ENCODE measurements around the gene MAST4. TPM values are rescaled to one million over a fixed set of nuclear protein-coding genes. Genes with fewer than 3 reads are reported as not detected.

MAST4 gene
- polyA plus RNA-seq, 1 donor from 2014 or later: 11.8 TPM

GRCh38 chr5:67081261-67081660 lies 485.1 kb downstream of the MAST4 start:
- Mint-ChIP-seq H3K36me3 (peaks cover 2% of the 10 kb centered on the region), H3K4me1 (peaks cover 0 to 4% (median 2%) of the 10 kb centered on the region in 3 donors), H3K9me3 (peaks cover 0 to 2% (median 0%) of the 10 kb centered on the region in 3 donors), H3K4me3 (no peak overlapping the region), H3K27me3 (no peaks in the 10 kb centered on the region), H3K27ac (no peak overlapping the region)

- H3K9me3 Mint-ChIP-seq: peaks cover 0 to 2% (median 0%) of the 10 kb centered on the region in 3 donors
- peaks cover 0 to 4% (median 2%) of the 10 kb centered on the region in 3 donors for H3K4me1 Mint-ChIP-seq
- no peaks in the 10 kb centered on the region for H3K36me3 Mint-ChIP-seq
- no peak overlapping the region for H3K4me3 Mint-ChIP-seq
- H3K27ac Mint-ChIP-seq: no peak overlapping the region
- H3K27me3 Mint-ChIP-seq: no peaks in the 10 kb centered on the region
Observed at GRCh38 chr5:67082941-67083340, 486.7 kb downstream of the MAST4 start.

- Mint-ChIP-seq H3K27ac (peak overlapping the region in 1 of 3 donors; percentile 24), H3K27me3 (no peaks in the 10 kb centered on the region), H3K36me3 (peaks cover 1% of the 10 kb centered on the region), H3K4me1 (peaks cover 0 to 4% (median 2%) of the 10 kb centered on the region in 3 donors), H3K4me3 (no peak overlapping the region), H3K9me3 (peaks cover 0 to 2% (median 0%) of the 10 kb centered on the region in 3 donors)
Observed at GRCh38 chr5:67085616-67086015, 489.4 kb downstream of the MAST4 start.

- no peaks in the 10 kb centered on the region for H3K9me3 Mint-ChIP-seq
- H3K36me3 Mint-ChIP-seq: peaks cover 2% of the 10 kb centered on the region
- H3K4me1 Mint-ChIP-seq: no peaks in the 10 kb centered on the region
- no peak overlapping the region for H3K27ac Mint-ChIP-seq
- H3K4me3 Mint-ChIP-seq: no peak overlapping the region
- no peaks in the 10 kb centered on the region for H3K27me3 Mint-ChIP-seq
Observed at GRCh38 chr5:67089200-67089725, 493.1 kb downstream of the MAST4 start.

GRCh38 chr5:67090040-67090439 lies 493.8 kb downstream of the MAST4 start:
- Mint-ChIP-seq H3K4me3 (no peak overlapping the region), H3K36me3 (peaks cover 2% of the 10 kb centered on the region), H3K9me3 (no peaks in the 10 kb centered on the region), H3K4me1 (peaks cover 0 to 3% (median 0%) of the 10 kb centered on the region in 3 donors), H3K27me3 (no peaks in the 10 kb centered on the region), H3K27ac (no peak overlapping the region)

- H3K27me3 Mint-ChIP-seq: no peaks in the 10 kb centered on the region
- H3K36me3 Mint-ChIP-seq: peaks cover 4% of the 10 kb centered on the region
- no peaks in the 10 kb centered on the region for H3K9me3 Mint-ChIP-seq
- H3K4me3 Mint-ChIP-seq: no peak overlapping the region
- peaks cover 0 to 3% (median 0%) of the 10 kb centered on the region in 3 donors for H3K4me1 Mint-ChIP-seq
- no peak overlapping the region for H3K27ac Mint-ChIP-seq
Observed at GRCh38 chr5:67090593-67090992, 494.4 kb downstream of the MAST4 start.

GRCh38 chr5:67092535-67092934 lies 496.3 kb downstream of the MAST4 start:
- no peak overlapping the region for H3K27ac Mint-ChIP-seq
- H3K4me1 Mint-ChIP-seq: peaks cover 0 to 3% (median 0%) of the 10 kb centered on the region in 3 donors
- peaks cover 10% of the 10 kb centered on the region for H3K36me3 Mint-ChIP-seq

GRCh38 chr5:67093279-67093678 lies 497.1 kb downstream of the MAST4 start:
- Mint-ChIP-seq H3K9me3 (no peaks in the 10 kb centered on the region), H3K27me3 (no peaks in the 10 kb centered on the region), H3K36me3 (peaks cover 10% of the 10 kb centered on the region), H3K27ac (no peak overlapping the region), H3K4me1 (peaks cover 0 to 3% (median 0%) of the 10 kb centered on the region in 3 donors), H3K4me3 (no peak overlapping the region)

More at GRCh38 chr5:67092535-67092934, 496.3 kb downstream of the MAST4 start:
- no peaks in the 10 kb centered on the region for H3K27me3 Mint-ChIP-seq
- no peaks in the 10 kb centered on the region for H3K9me3 Mint-ChIP-seq
- H3K4me3 Mint-ChIP-seq: no peak overlapping the region

GRCh38 chr5:67094476-67095300 lies 498.5 kb downstream of the MAST4 start:
- H3K9me3 Mint-ChIP-seq: no peaks in the 10 kb centered on the region
- H3K27ac Mint-ChIP-seq: no peak overlapping the region
- H3K27me3 Mint-ChIP-seq: no peaks in the 10 kb centered on the region
- peaks cover 0 to 3% (median 0%) of the 10 kb centered on the region in 3 donors for H3K4me1 Mint-ChIP-seq
- no peak overlapping the region for H3K4me3 Mint-ChIP-seq
- peaks cover 13% of the 10 kb centered on the region for H3K36me3 Mint-ChIP-seq

GRCh38 chr5:67095346-67096171 lies 499.4 kb downstream of the MAST4 start:
- Mint-ChIP-seq H3K4me3 (no peak overlapping the region), H3K36me3 (peaks cover 12% of the 10 kb centered on the region), H3K27ac (no peak overlapping the region), H3K4me1 (peaks cover 0 to 3% (median 0%) of the 10 kb centered on the region in 3 donors), H3K9me3 (no peaks in the 10 kb centered on the region), H3K27me3 (no peaks in the 10 kb centered on the region)

- no peak overlapping the region for H3K4me3 Mint-ChIP-seq
- no peaks in the 10 kb centered on the region for H3K9me3 Mint-ChIP-seq
- H3K27ac Mint-ChIP-seq: no peak overlapping the region
- H3K4me1 Mint-ChIP-seq: peaks cover 0 to 3% (median 0%) of the 10 kb centered on the region in 3 donors
- H3K27me3 Mint-ChIP-seq: no peaks in the 10 kb centered on the region
- peaks cover 11% of the 10 kb centered on the region for H3K36me3 Mint-ChIP-seq
Observed at GRCh38 chr5:67098656-67099055, 502.5 kb downstream of the MAST4 start.

GRCh38 chr5:67100301-67100700 lies 504.1 kb downstream of the MAST4 start:
- no peaks in the 10 kb centered on the region for H3K9me3 Mint-ChIP-seq
- H3K27ac Mint-ChIP-seq: no peak overlapping the region
- no peaks in the 10 kb centered on the region for H3K4me1 Mint-ChIP-seq
- H3K36me3 Mint-ChIP-seq: peaks cover 11% of the 10 kb centered on the region
- no peaks in the 10 kb centered on the region for H3K27me3 Mint-ChIP-seq
- H3K4me3 Mint-ChIP-seq: peak overlapping the region in 2 of 4 donors; percentile 32 to 41

GRCh38 chr5:67102708-67103107 lies 506.5 kb downstream of the MAST4 start:
- H3K4me1 Mint-ChIP-seq: no peaks in the 10 kb centered on the region
- H3K27me3 Mint-ChIP-seq: no peaks in the 10 kb centered on the region
- peaks cover 5% of the 10 kb centered on the region for H3K36me3 Mint-ChIP-seq
- H3K9me3 Mint-ChIP-seq: no peaks in the 10 kb centered on the region
- no peak overlapping the region for H3K27ac Mint-ChIP-seq
- H3K4me3 Mint-ChIP-seq: no peak overlapping the region

- H3K9me3 Mint-ChIP-seq: no peaks in the 10 kb centered on the region
- peaks cover 2% of the 10 kb centered on the region for H3K36me3 Mint-ChIP-seq
- H3K27ac Mint-ChIP-seq: no peak overlapping the region
- no peak overlapping the region for H3K4me3 Mint-ChIP-seq
- H3K4me1 Mint-ChIP-seq: no peaks in the 10 kb centered on the region
- H3K27me3 Mint-ChIP-seq: no peaks in the 10 kb centered on the region
Observed at GRCh38 chr5:67104859-67105258, 508.7 kb downstream of the MAST4 start.

GRCh38 chr5:67105270-67105669 lies 509.1 kb downstream of the MAST4 start:
- no peaks in the 10 kb centered on the region for H3K9me3 Mint-ChIP-seq
- no peaks in the 10 kb centered on the region for H3K27me3 Mint-ChIP-seq
- H3K27ac Mint-ChIP-seq: no peak overlapping the region
- no peaks in the 10 kb centered on the region for H3K4me1 Mint-ChIP-seq
- H3K4me3 Mint-ChIP-seq: no peak overlapping the region
- H3K36me3 Mint-ChIP-seq: peaks cover 2% of the 10 kb centered on the region

All from IgD-negative memory B cell (primary cell).